CD4-positive, alpha-beta T cell treated with Interleukin-4 for 4 hours (primary cell): ENCODE data around the gene AUP1.

ENCODE experiments used
- DNase-seq: peaks from one replicate; pipeline ENCODE4 v3.0.0-alpha.2; 2020

AUP1 gene

GRCh38 chr2:74556831-74557370 lies 27.4 kb upstream of the AUP1 start:
- DNase-seq = no peak

- DNase-seq = no peak
Observed at GRCh38 chr2:74556159-74556558, 26.7 kb upstream of the AUP1 start.

GRCh38 chr2:74555610-74556103 lies 26.2 kb upstream of the AUP1 start:
- DNase-seq = no peak

- DNase-seq = peak; percentile 22
Observed at GRCh38 chr2:74554820-74555531, 25.5 kb upstream of the AUP1 start.

GRCh38 chr2:74553892-74554819 lies 24.6 kb upstream of the AUP1 start, which contains the start of the genes DOK1 and LOXL3:
DOK1 (plus strand) TSS chr2:74554720; CDS start chr2:74554755, 35 bp downstream.
LOXL3 (minus strand) TSS chr2:74553942; CDS start chr2:74552634, 1,308 bp downstream.
- DNase-seq = peak; percentile 75

- DNase-seq = no peak
Observed at GRCh38 chr2:74552914-74553811, 23.7 kb upstream of the AUP1 start.

GRCh38 chr2:74551942-74552913 lies 22.7 kb upstream of the AUP1 start:
- no peak for DNase-seq

- no peak for DNase-seq
Observed at GRCh38 chr2:74551530-74551929, 22.0 kb upstream of the AUP1 start.

- no peak for DNase-seq
Observed at GRCh38 chr2:74550231-74550630, 20.7 kb upstream of the AUP1 start.

- DNase-seq = no peak
Observed at GRCh38 chr2:74548900-74549826, 19.7 kb upstream of the AUP1 start.

GRCh38 chr2:74548285-74548899 lies 18.9 kb upstream of the AUP1 start:
- no peak for DNase-seq

GRCh38 chr2:74546004-74546403 lies 16.5 kb upstream of the AUP1 start:
- no peak for DNase-seq

GRCh38 chr2:74544634-74545033 lies 15.1 kb upstream of the AUP1 start:
- peak; percentile 11 for DNase-seq

GRCh38 chr2:74542978-74543377 lies 13.5 kb upstream of the AUP1 start:
- no peak for DNase-seq

- DNase-seq = no peak
Observed at GRCh38 chr2:74540291-74540690, 10.8 kb upstream of the AUP1 start.

- DNase-seq = no peak
Observed at GRCh38 chr2:74538881-74539339, 9.4 kb upstream of the AUP1 start.

- no peak for DNase-seq
Observed at GRCh38 chr2:74537140-74537539, 7.6 kb upstream of the AUP1 start.

- no peak for DNase-seq
Observed at GRCh38 chr2:74536166-74536950, 6.9 kb upstream of the AUP1 start.
